SJCRH30 (cell line): ENCODE results near the gene PLIN4. TPM values are rescaled to one million over a fixed set of nuclear protein-coding genes. Genes with fewer than 3 reads are reported as not detected.

ENCODE experiments used
- DNase-seq, 2 experiments: peaks; one replicate each; pipeline ENCODE4 v3.0.0-alpha.2; 2015 to 2020
- H3K27ac ChIP-seq: fragments of 250-450 bp; sonication (Bioruptor Pico); 2 replicates; pipeline ENCODE4 v1.5.1; 2020; ENCODE audit warnings: mild to moderate bottlenecking, moderate library complexity
- H3K27me3 ChIP-seq: fragments of 250-450 bp; sonication (Bioruptor Pico); 2 replicates; pipeline ENCODE4 v1.5.1; 2020; ENCODE audit warnings: mild to moderate bottlenecking, moderate library complexity
- H3K36me3 ChIP-seq: fragments of 250-450 bp; sonication (Bioruptor Pico); 2 replicates; pipeline ENCODE4 v1.5.1; 2020; ENCODE audit warnings: mild to moderate bottlenecking, moderate library complexity
- H3K4me1 ChIP-seq: fragments of 250-450 bp; sonication (Bioruptor Pico); 2 replicates; pipeline ENCODE4 v1.5.1; 2020; ENCODE audit warnings: mild to moderate bottlenecking, moderate library complexity
- H3K4me3 ChIP-seq: fragments of 250-450 bp; sonication (Bioruptor Pico); 2 replicates; pipeline ENCODE4 v1.5.1; 2020; ENCODE audit warnings: mild to moderate bottlenecking, moderate library complexity
- H3K9me3 ChIP-seq: fragments of 250-450 bp; sonication (Bioruptor Pico); replicated peaks from 2 replicates; pipeline ENCODE4 v1.5.1; 2020; ENCODE audit warnings: mild to moderate bottlenecking, moderate library complexity
- total RNA-seq: library from RNA; depleted of rRNA; stranded (reverse); fragments of >200 nt; shearing (Covaris generic); gene quantifications from 2 replicates; pipeline ENCODE4 v1.2.3, GENCODE V29; 2014

The PLIN4 gene
- total RNA-seq, 1 experiment from 2014 or later = 0.16 TPM

GRCh38 chr19:4482721-4483364 is 35.4 kb downstream of the PLIN4 start:
- no peak overlapping the region for H3K27ac ChIP-seq
- no peaks in the 10 kb centered on the region; the same call in 1 of the 2 replicates for H3K36me3 ChIP-seq
- H3K4me3 ChIP-seq = no peak overlapping the region
- H3K9me3 ChIP-seq = no peaks in the 10 kb centered on the region
- no peak for DNase-seq
- no peaks in the 10 kb centered on the region for H3K27me3 ChIP-seq
- H3K4me1 ChIP-seq = no peaks in the 10 kb centered on the region

- no peak overlapping the region for H3K4me3 ChIP-seq
- no peak overlapping the region for H3K27ac ChIP-seq
- H3K9me3 ChIP-seq = no peaks in the 10 kb centered on the region
- no peak for DNase-seq
- H3K27me3 ChIP-seq = no peaks in the 10 kb centered on the region
- H3K4me1 ChIP-seq = no peaks in the 10 kb centered on the region
- H3K36me3 ChIP-seq = peaks cover 10% of the 10 kb centered on the region; the same call in 1 of the 2 replicates
Observed at GRCh38 chr19:4477034-4477801, 41.1 kb downstream of the PLIN4 start.

GRCh38 chr19:4474514-4475022 is 43.7 kb downstream of the PLIN4 start:
- Histone ChIP-seq H3K36me3 (peaks cover 10% of the 10 kb centered on the region; the same call in 1 of the 2 replicates), H3K9me3 (no peaks in the 10 kb centered on the region), H3K4me1 (no peaks in the 10 kb centered on the region), H3K27ac (no peak overlapping the region), H3K4me3 (0 out of 2 replicates have a peak overlapping the region, but pooled peaks have one; percentile 9), H3K27me3 (no peaks in the 10 kb centered on the region)
- DNase-seq = peak; percentile 36 to 48

- no peak for DNase-seq
- Histone ChIP-seq H3K27me3 (no peaks in the 10 kb centered on the region), H3K27ac (no peak overlapping the region), H3K36me3 (peaks cover 10% of the 10 kb centered on the region; the same call in 1 of the 2 replicates), H3K4me1 (no peaks in the 10 kb centered on the region), H3K4me3 (0 out of 2 replicates have a peak overlapping the region, but pooled peaks have one; percentile 9), H3K9me3 (no peaks in the 10 kb centered on the region)
Observed at GRCh38 chr19:4473763-4474513, 44.3 kb downstream of the PLIN4 start.

GRCh38 chr19:4473011-4473762 is 45.1 kb downstream of the PLIN4 start:
- no peaks in the 10 kb centered on the region for H3K4me1 ChIP-seq
- no peaks in the 10 kb centered on the region for H3K9me3 ChIP-seq
- H3K27ac ChIP-seq = peak overlapping the region; percentile 16; the same call in 1 of the 2 replicates
- peaks cover 10% of the 10 kb centered on the region; the same call in 1 of the 2 replicates for H3K36me3 ChIP-seq
- no peak for DNase-seq
- H3K4me3 ChIP-seq = peak overlapping the region; percentile 59
- H3K27me3 ChIP-seq = no peaks in the 10 kb centered on the region

GRCh38 chr19:4472174-4472974 is 45.9 kb downstream of the PLIN4 start, which contains the start of gene HDGFL2:
Gene HDGFL2, plus strand, starts transcription at chr19:4472297. Its CDS starts 54 bp downstream, at chr19:4472351.
- no peaks in the 10 kb centered on the region for H3K4me1 ChIP-seq
- no peaks in the 10 kb centered on the region for H3K27me3 ChIP-seq
- no peak for DNase-seq

GRCh38 chr19:4471403-4472173 is 46.7 kb downstream of the PLIN4 start:
- DNase-seq = peak; percentile 99 to 100
- Histone ChIP-seq H3K27me3 (no peaks in the 10 kb centered on the region), H3K9me3 (no peaks in the 10 kb centered on the region), H3K4me3 (peak overlapping the region; percentile 59), H3K4me1 (no peaks in the 10 kb centered on the region), H3K36me3 (0 out of 2 replicates have a peak, but pooled peaks cover 2% of the 10 kb centered on the region), H3K27ac (peak overlapping the region; percentile 33)

More at GRCh38 chr19:4472174-4472974, 45.9 kb downstream of the PLIN4 start, which contains the start of gene HDGFL2:
- Histone ChIP-seq H3K4me3 (peak within 1 kb of the TSS; percentile 59), H3K9me3 (no peaks in the 10 kb centered on the region), H3K27ac (peak within 1 kb of the TSS; percentile 33), H3K36me3 (peaks cover 5% of the 10 kb centered on the region; the same call in 1 of the 2 replicates)

- H3K9me3 ChIP-seq = no peaks in the 10 kb centered on the region
- H3K4me3 ChIP-seq = no peak overlapping the region
- DNase-seq = no peak
- H3K36me3 ChIP-seq = no peaks in the 10 kb centered on the region
- no peaks in the 10 kb centered on the region for H3K4me1 ChIP-seq
- no peak overlapping the region for H3K27ac ChIP-seq
- H3K27me3 ChIP-seq = no peaks in the 10 kb centered on the region
Observed at GRCh38 chr19:4467835-4468234, 50.5 kb downstream of the PLIN4 start.

GRCh38 chr19:4464815-4465581 is 53.3 kb downstream of the PLIN4 start:
- Histone ChIP-seq H3K9me3 (no peaks in the 10 kb centered on the region), H3K4me1 (no peaks in the 10 kb centered on the region), H3K27me3 (no peaks in the 10 kb centered on the region), H3K4me3 (no peak overlapping the region), H3K27ac (no peak overlapping the region), H3K36me3 (no peaks in the 10 kb centered on the region)
- no peak for DNase-seq

- Histone ChIP-seq H3K4me3 (peak within 1 kb of the TSS; percentile 63), H3K36me3 (peaks cover 9% of the 10 kb centered on the region; the same call in 1 of the 2 replicates), H3K4me1 (peaks cover 9% of the 10 kb centered on the region; the same call in 1 of the 2 replicates), H3K27ac (peak within 1 kb of the TSS; percentile 38), H3K9me3 (no peaks in the 10 kb centered on the region), H3K27me3 (no peaks in the 10 kb centered on the region)
- peak; percentile 97 to 98 for DNase-seq
Observed at GRCh38 chr19:4457654-4458395, 60.5 kb downstream of the PLIN4 start, which contains the start of gene UBXN6. Gene UBXN6, minus strand, starts transcription at chr19:4457794. Its CDS starts 97 bp downstream, at chr19:4457697.

- H3K4me3 ChIP-seq = peak overlapping the region; percentile 63
- DNase-seq = peak; percentile 67 to 76
- H3K4me1 ChIP-seq = peaks cover 9% of the 10 kb centered on the region; the same call in 1 of the 2 replicates
- peaks cover 9% of the 10 kb centered on the region; the same call in 1 of the 2 replicates for H3K36me3 ChIP-seq
- peak overlapping the region; percentile 38 for H3K27ac ChIP-seq
- H3K9me3 ChIP-seq = no peaks in the 10 kb centered on the region
- H3K27me3 ChIP-seq = no peaks in the 10 kb centered on the region
Observed at GRCh38 chr19:4456843-4457653, 61.2 kb downstream of the PLIN4 start.
